NCI-H1436 (cell line): Measurements from ENCODE around the gene RNU1-1.
A peak's percentile ranks its signal among the peaks of the same experiment; 100 is the strongest.
"Not testable (repeated sequence)": the region's sequence is repeated elsewhere in the genome, so short reads cannot be mapped to it uniquely, and the experiment has no call there.

Source experiments
- DNase-seq: peaks from one replicate; lab custom pipeline; 2025; lab: John Stamatoyannopoulos, UW

RNU1-1 gene

GRCh38 chr1:16521679-16522078 is 7.6 kb upstream of the RNU1-1 start:
- DNase-seq = not testable (repeated sequence)

GRCh38 chr1:16521288-16521583 is 7.2 kb upstream of the RNU1-1 start:
- DNase-seq = no peak

- DNase-seq = not testable (repeated sequence)
Measured at GRCh38 chr1:16520435-16521287, 6.6 kb upstream of the RNU1-1 start.

GRCh38 chr1:16519255-16519951 is 5.3 kb upstream of the RNU1-1 start:
- DNase-seq = not testable (repeated sequence)

GRCh38 chr1:16518913-16519254 is 4.8 kb upstream of the RNU1-1 start:
- not testable (repeated sequence) for DNase-seq

GRCh38 chr1:16516694-16517410 is 2.8 kb upstream of the RNU1-1 start:
- not testable (repeated sequence) for DNase-seq

GRCh38 chr1:16513412-16514106 is 526 bp downstream of the RNU1-1 start:
- DNase-seq = peak; percentile 67

- not testable (repeated sequence) for DNase-seq
Measured at GRCh38 chr1:16512624-16513411, 1.3 kb downstream of the RNU1-1 start.

GRCh38 chr1:16511926-16512325 is 2.2 kb downstream of the RNU1-1 start:
- DNase-seq = not testable (repeated sequence)

GRCh38 chr1:16508861-16509445 is 5.1 kb downstream of the RNU1-1 start:
- DNase-seq = not testable (repeated sequence)

- DNase-seq = not testable (repeated sequence)
Measured at GRCh38 chr1:16506364-16507136, 7.5 kb downstream of the RNU1-1 start.

- DNase-seq = not testable (repeated sequence)
Measured at GRCh38 chr1:16505870-16506269, 8.2 kb downstream of the RNU1-1 start.

- no peak for DNase-seq
Measured at GRCh38 chr1:16503494-16503893, 10.6 kb downstream of the RNU1-1 start.

GRCh38 chr1:16501446-16501845 is 12.6 kb downstream of the RNU1-1 start:
- DNase-seq = not testable (repeated sequence)

GRCh38 chr1:16500975-16501374 is 13.1 kb downstream of the RNU1-1 start:
- DNase-seq = not testable (repeated sequence)

- not testable (repeated sequence) for DNase-seq
Measured at GRCh38 chr1:16500466-16500865, 13.6 kb downstream of the RNU1-1 start.

GRCh38 chr1:16498573-16499413 is 15.3 kb downstream of the RNU1-1 start:
- peak; percentile 86 for DNase-seq

- DNase-seq = not testable (repeated sequence)
Measured at GRCh38 chr1:16498047-16498446, 16.0 kb downstream of the RNU1-1 start.

- DNase-seq = not testable (repeated sequence)
Measured at GRCh38 chr1:16497474-16497904, 16.6 kb downstream of the RNU1-1 start.
